ENCODE results near the gene ERC2.

The ERC2 gene

GRCh38 chr3:56452085-56452484 is 16.2 kb downstream of the ERC2 start:
- Histone ChIP-seq H3K27ac (ENCODE audit: poor library complexity, severe bottlenecking) (no peak overlapping the region), H3K36me3 (ENCODE audit: low read depth) (no peaks in the 10 kb centered on the region), H3K4me3 (ENCODE audit: severe bottlenecking) (no peak overlapping the region), H3K27me3 (ENCODE audit: insufficient read depth, poor library complexity, severe bottlenecking) (no peaks in the 10 kb centered on the region), H3K9me3 (ENCODE audit: severe bottlenecking) (no peaks in the 10 kb centered on the region), H3K4me1 (ENCODE audit: insufficient read depth, poor library complexity, severe bottlenecking) (no peaks in the 10 kb centered on the region)
- no peak for TF ChIP-seq CTCF (IDR thresholded peaks at IDR 0.05; ENCODE audit: poor library complexity, severe bottlenecking)
- no peak for DNase-seq (ENCODE audit: low spot score)
- ATAC-seq (ENCODE audit: low read depth) = no peak

- no peaks in the 10 kb centered on the region for H3K4me1 ChIP-seq (ENCODE audit: insufficient read depth, poor library complexity, severe bottlenecking)
- no peak for DNase-seq (ENCODE audit: low spot score)
- ATAC-seq (ENCODE audit: low read depth) = no peak
- H3K36me3 ChIP-seq (ENCODE audit: low read depth) = no peaks in the 10 kb centered on the region
- H3K9me3 ChIP-seq (ENCODE audit: severe bottlenecking) = no peaks in the 10 kb centered on the region
- TF ChIP-seq CTCF (IDR thresholded peaks at IDR 0.05; ENCODE audit: poor library complexity, severe bottlenecking) = no peak
- H3K27ac ChIP-seq (ENCODE audit: poor library complexity, severe bottlenecking) = no peak overlapping the region
- H3K27me3 ChIP-seq (ENCODE audit: insufficient read depth, poor library complexity, severe bottlenecking) = no peaks in the 10 kb centered on the region
- H3K4me3 ChIP-seq (ENCODE audit: severe bottlenecking) = no peak overlapping the region
Observed at GRCh38 chr3:56443372-56443771, 24.9 kb downstream of the ERC2 start.

- DNase-seq (ENCODE audit: low spot score) (no peak), ATAC-seq (ENCODE audit: low read depth) (no peak)
- no peak for TF ChIP-seq CTCF (IDR thresholded peaks at IDR 0.05; ENCODE audit: poor library complexity, severe bottlenecking)
- H3K4me3 ChIP-seq (ENCODE audit: severe bottlenecking) = no peak overlapping the region
- H3K27me3 ChIP-seq (ENCODE audit: insufficient read depth, poor library complexity, severe bottlenecking) = no peaks in the 10 kb centered on the region
- no peaks in the 10 kb centered on the region for H3K9me3 ChIP-seq (ENCODE audit: severe bottlenecking)
- no peaks in the 10 kb centered on the region for H3K36me3 ChIP-seq (ENCODE audit: low read depth)
- no peaks in the 10 kb centered on the region for H3K4me1 ChIP-seq (ENCODE audit: insufficient read depth, poor library complexity, severe bottlenecking)
- H3K27ac ChIP-seq (ENCODE audit: poor library complexity, severe bottlenecking) = no peak overlapping the region
Observed at GRCh38 chr3:56428667-56429066, 39.6 kb downstream of the ERC2 start.

DNA sequence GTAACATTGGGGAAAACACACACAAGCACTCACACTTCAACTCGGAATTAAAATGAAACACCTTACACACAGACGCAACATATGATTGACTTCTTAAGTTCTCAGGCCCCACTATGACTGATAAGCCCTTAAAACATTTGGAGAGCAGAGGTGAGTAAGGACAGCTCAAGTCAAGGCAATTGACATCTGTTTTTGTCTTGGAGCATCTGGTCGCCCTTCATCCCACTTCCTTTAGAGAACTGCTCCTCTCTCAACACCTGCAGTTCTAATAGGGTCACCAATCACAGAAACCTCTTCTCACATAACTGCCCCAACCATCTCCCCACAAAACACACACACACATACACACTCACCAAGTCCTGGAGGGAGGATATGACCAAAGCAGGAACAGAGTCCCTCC is 43.4 kb downstream of the ERC2 start:
- ATAC-seq (ENCODE audit: low read depth) (no peak), DNase-seq (ENCODE audit: low spot score) (no peak)
- H3K9me3 ChIP-seq (ENCODE audit: severe bottlenecking) = no peaks in the 10 kb centered on the region

DNA sequence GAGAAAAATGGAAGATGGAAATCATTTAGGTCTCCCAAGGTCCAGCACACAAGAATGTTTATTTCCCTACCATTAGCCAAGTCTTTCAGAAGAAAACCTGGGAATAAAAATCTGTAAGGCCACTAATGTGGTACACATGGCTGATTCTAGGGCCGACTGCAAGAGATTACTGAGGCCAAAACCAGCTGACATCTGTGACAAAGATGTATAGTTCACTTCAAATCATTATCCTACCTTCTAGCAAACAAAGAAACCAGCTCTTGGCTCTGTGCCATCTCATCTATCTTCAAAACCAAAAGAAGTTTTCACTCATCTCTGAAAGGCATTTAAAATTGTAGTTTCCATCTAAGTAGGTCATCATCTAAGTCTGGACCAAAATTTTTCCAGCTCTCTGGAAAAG is 43.9 kb downstream of the ERC2 start:
- ATAC-seq (ENCODE audit: low read depth) (no peak), DNase-seq (ENCODE audit: low spot score) (no peak)
- Histone ChIP-seq H3K27me3 (ENCODE audit: insufficient read depth, poor library complexity, severe bottlenecking) (no peaks in the 10 kb centered on the region), H3K27ac (ENCODE audit: poor library complexity, severe bottlenecking) (no peak overlapping the region), H3K4me1 (ENCODE audit: insufficient read depth, poor library complexity, severe bottlenecking) (no peaks in the 10 kb centered on the region), H3K36me3 (ENCODE audit: low read depth) (no peaks in the 10 kb centered on the region), H3K4me3 (ENCODE audit: severe bottlenecking) (no peak overlapping the region), H3K9me3 (ENCODE audit: severe bottlenecking) (no peaks in the 10 kb centered on the region)
- no peak for TF ChIP-seq CTCF (IDR thresholded peaks at IDR 0.05; ENCODE audit: poor library complexity, severe bottlenecking)

More for the DNA sequence above, 43.4 kb downstream of the ERC2 start:
- no peak for TF ChIP-seq CTCF (IDR thresholded peaks at IDR 0.05; ENCODE audit: poor library complexity, severe bottlenecking)
- H3K4me1 ChIP-seq (ENCODE audit: insufficient read depth, poor library complexity, severe bottlenecking) = no peaks in the 10 kb centered on the region
- no peaks in the 10 kb centered on the region for H3K36me3 ChIP-seq (ENCODE audit: low read depth)
- H3K27ac ChIP-seq (ENCODE audit: poor library complexity, severe bottlenecking) = no peak overlapping the region
- no peak overlapping the region for H3K4me3 ChIP-seq (ENCODE audit: severe bottlenecking)
- no peaks in the 10 kb centered on the region for H3K27me3 ChIP-seq (ENCODE audit: insufficient read depth, poor library complexity, severe bottlenecking)

All from RWPE2 (cell line).